HEK293 (cell line): Measurements from ENCODE around the gene MUSTN1.

Experiments
- CTCF ChIA-PET: fragments of 350-600 bp; formaldehyde crosslinking; extraction: SDS; loops from one replicate; lab custom pipeline; 2021; ENCODE audit warnings: antibody characterized with exemption; lab: Yijun Ruan, JAX
- POLR2A ChIA-PET: fragments of 300-600 bp; formaldehyde crosslinking; extraction: SDS; loops from one replicate; lab custom pipeline; 2020; ENCODE audit warnings: antibody characterized with exemption, inconsistent platforms; lab: Yijun Ruan, JAX
- H3K27ac ChIP-seq: fragments of 200-500 bp; sonication (Bioruptor generic); 2 replicates; pipeline ENCODE4 v1.5.1; 2014; ENCODE audit warnings: low read depth, low read length, control low read depth, inconsistent platforms; ENCODE audit errors: extremely low read depth
- H3K36me3 ChIP-seq, 2 experiments: fragments of 200-500 bp in 1 of 2; sonication (Bioruptor generic) in 1 of 2; 1 replicate in 1 of 2; 2 replicates in 1 of 2; pipeline ENCODE4 v1.5.1; 2014 to 2017; ENCODE audit warnings: inconsistent platforms in 2 of 2, low read length in 2 of 2; ENCODE audit not compliant: control insufficient read depth in 2 of 2, insufficient read depth in 1 of 2
- H3K4me1 ChIP-seq: fragments of 200-500 bp; sonication (Bioruptor generic); 2 replicates; pipeline ENCODE4 v1.5.1; 2014; ENCODE audit warnings: mild to moderate bottlenecking, low read length, inconsistent platforms; ENCODE audit not compliant: control insufficient read depth, insufficient read depth
- H3K4me3 ChIP-seq: 2 replicates; pipeline ENCODE4 v1.5.1; 2011; ENCODE audit warnings: low read depth, mild to moderate bottlenecking, control low read depth, low read length, moderate library complexity
- H3K9me3 ChIP-seq: fragments of 200-500 bp; sonication (Bioruptor generic); 2 replicates; pipeline ENCODE4 v1.5.1; 2014; ENCODE audit warnings: low read depth, low read length, inconsistent platforms; ENCODE audit not compliant: control insufficient read depth, insufficient read depth
- GLI2 ChIP-seq: fragments of 450-650 bp; formaldehyde crosslinking; IDR thresholded peaks from 2 replicates; pipeline ENCODE4; 2017; ENCODE audit warnings: missing biosample characterization, missing genetic modification characterization, low read depth, borderline replicate concordance
- GLI4 ChIP-seq: fragments of 450-650 bp; formaldehyde crosslinking; IDR thresholded peaks from 2 replicates; pipeline ENCODE4 v1.5.1; 2016; ENCODE audit warnings: missing biosample characterization, missing genetic modification characterization
- KLF17 ChIP-seq: fragments of 450-650 bp; formaldehyde crosslinking; IDR thresholded peaks from 2 replicates; pipeline ENCODE4 v1.5.1; 2016; ENCODE audit warnings: missing biosample characterization, missing genetic modification characterization
- KLF8 ChIP-seq: fragments of 450-650 bp; formaldehyde crosslinking; IDR thresholded peaks from 2 replicates; pipeline ENCODE4 v1.5.1; 2016; ENCODE audit warnings: missing biosample characterization, missing genetic modification characterization
- MYNN ChIP-seq: fragments of 450-650 bp; formaldehyde crosslinking; IDR thresholded peaks from 2 replicates; pipeline ENCODE4 v1.5.1; 2016; ENCODE audit warnings: missing biosample characterization, missing genetic modification characterization, borderline replicate concordance
- SP7 ChIP-seq: fragments of 450-650 bp; formaldehyde crosslinking; IDR thresholded peaks from 2 replicates; pipeline ENCODE4 v1.5.1; 2016; ENCODE audit warnings: missing biosample characterization, missing genetic modification characterization
- YY2 ChIP-seq: fragments of 450-650 bp; formaldehyde crosslinking; IDR thresholded peaks from 2 replicates; pipeline ENCODE4 v1.5.1; 2016; ENCODE audit warnings: missing biosample characterization, missing genetic modification characterization
- ZBTB44 ChIP-seq: fragments of 450-650 bp; IDR thresholded peaks from 2 replicates; pipeline ENCODE4 v1.5.1; 2018; ENCODE audit warnings: missing biosample characterization, mild to moderate bottlenecking, missing genetic modification characterization
- ZNF202 ChIP-seq: fragments of 450-650 bp; formaldehyde crosslinking; IDR thresholded peaks from 2 replicates; pipeline ENCODE4 v1.5.1; 2016; ENCODE audit warnings: missing biosample characterization, missing genetic modification characterization, borderline replicate concordance
- ZNF211 ChIP-seq: fragments of 450-650 bp; formaldehyde crosslinking; IDR thresholded peaks from 2 replicates; pipeline ENCODE4 v1.5.1; 2016; ENCODE audit warnings: low read depth, missing biosample characterization, missing genetic modification characterization
- ZNF214 ChIP-seq: fragments of 450-650 bp; formaldehyde crosslinking; IDR thresholded peaks from 2 replicates; pipeline ENCODE4 v1.5.1; 2017; ENCODE audit warnings: missing biosample characterization, mild to moderate bottlenecking, missing genetic modification characterization, borderline replicate concordance
- ZNF274 ChIP-seq, 2 experiments: fragments of 200-500 bp in 1 of 2; fragments of 450-650 bp in 1 of 2; sonication (Bioruptor generic) in 1 of 2; formaldehyde crosslinking in 1 of 2; IDR thresholded peaks; 2 replicates each; pipeline versions ENCODE4 v1.5.1 to v1.6.1; 2014 to 2016; ENCODE audit warnings: borderline replicate concordance in 1 of 2, inconsistent platforms in 1 of 2, low read length in 1 of 2, missing biosample characterization in 1 of 2, missing genetic modification characterization in 1 of 2
- ZNF302 ChIP-seq: fragments of 450-650 bp; formaldehyde crosslinking; IDR thresholded peaks from 2 replicates; pipeline ENCODE4 v1.5.1; 2016; ENCODE audit warnings: missing biosample characterization, missing genetic modification characterization, low read depth
- ZNF37A ChIP-seq: fragments of 450-650 bp; IDR thresholded peaks from 2 replicates; pipeline ENCODE4 v1.5.1; 2018; ENCODE audit warnings: missing biosample characterization, missing genetic modification characterization
- ZNF426 ChIP-seq: fragments of 450-650 bp; formaldehyde crosslinking; IDR thresholded peaks from 2 replicates; pipeline ENCODE4 v1.5.1; 2017; ENCODE audit warnings: missing biosample characterization, missing genetic modification characterization, mild to moderate bottlenecking, inconsistent platforms, moderate library complexity
- ZNF449 ChIP-seq: fragments of 450-650 bp; formaldehyde crosslinking; IDR thresholded peaks from 2 replicates; pipeline ENCODE4 v1.5.1; 2017; ENCODE audit warnings: missing biosample characterization, mild to moderate bottlenecking, missing genetic modification characterization, moderate library complexity
- ZNF518A ChIP-seq: fragments of 450-650 bp; formaldehyde crosslinking; conservative IDR thresholded peaks from 2 replicates; pipeline ENCODE4 v1.5.1; 2016; ENCODE audit warnings: low read depth, missing biosample characterization, missing genetic modification characterization
- ZNF596 ChIP-seq: fragments of 450-650 bp; IDR thresholded peaks from 2 replicates; pipeline ENCODE4 v1.5.0; 2018; ENCODE audit warnings: missing biosample characterization, mild to moderate bottlenecking, missing genetic modification characterization, moderate library complexity
- ZNF692 ChIP-seq: fragments of 450-650 bp; formaldehyde crosslinking; IDR thresholded peaks from 2 replicates; pipeline ENCODE4 v1.5.1; 2016; ENCODE audit warnings: missing biosample characterization, missing genetic modification characterization
- ZNF701 ChIP-seq: fragments of 450-650 bp; formaldehyde crosslinking; IDR thresholded peaks from 2 replicates; pipeline ENCODE4 v1.5.1; 2016; ENCODE audit warnings: missing biosample characterization, missing genetic modification characterization
- ZNF785 ChIP-seq: fragments of 450-650 bp; formaldehyde crosslinking; IDR thresholded peaks from 2 replicates; pipeline ENCODE4 v1.5.1; 2016; ENCODE audit warnings: missing biosample characterization, missing genetic modification characterization

The MUSTN1 gene

GRCh38 chr3:52870471-52870870 lies 35.7 kb upstream of the MUSTN1 start:
- Histone ChIP-seq H3K27ac (no peak overlapping the region), H3K4me3 (no peak overlapping the region), H3K4me1 (no peaks in the 10 kb centered on the region), H3K36me3 (no peaks in the 10 kb centered on the region), H3K9me3 (no peaks in the 10 kb centered on the region)
- POLR2A ChIA-PET: no interaction called here
- CTCF ChIA-PET: no interaction called here
- TF ChIP-seq ZNF426 (tag by site-specific recombination) (no peak), SP7 (tag by site-specific recombination) (no peak), ZNF518A (tag by site-specific recombination) (no peak)

- ChIA-PET POLR2A (no interaction called here), CTCF (no interaction called here)
- no peaks in the 10 kb centered on the region for H3K36me3 ChIP-seq
- H3K4me1 ChIP-seq: no peaks in the 10 kb centered on the region
- no peaks in the 10 kb centered on the region for H3K9me3 ChIP-seq
- TF ChIP-seq ZNF211 (no peak), ZNF37A (tag by site-specific recombination) (no peak)
- no peak overlapping the region for H3K4me3 ChIP-seq
- no peak overlapping the region for H3K27ac ChIP-seq
These were observed 31.6 kb upstream of the MUSTN1 start for GRCh38 chr3:52866427-52866826.

GRCh38 chr3:52865994-52866393 lies 31.2 kb upstream of the MUSTN1 start:
- Histone ChIP-seq H3K27ac (no peak overlapping the region), H3K4me1 (no peaks in the 10 kb centered on the region), H3K4me3 (no peak overlapping the region), H3K9me3 (no peaks in the 10 kb centered on the region), H3K36me3 (no peaks in the 10 kb centered on the region)
- POLR2A ChIA-PET: no interaction called here
- TF ChIP-seq KLF8 (tag by site-specific recombination) (no peak), MYNN (tag by site-specific recombination) (no peak), ZNF214 (tag by site-specific recombination) (no peak), GLI4 (no peak), ZNF692 (tag by site-specific recombination) (no peak), ZNF449 (tag by site-specific recombination) (no peak), ZNF202 (tag by site-specific recombination) (no peak), GLI2 (no peak), KLF17 (tag by site-specific recombination) (no peak), ZNF302 (tag by site-specific recombination) (no peak), ZNF274 (IDR thresholded peaks at IDR 0.05; ENCODE audit: low read length) (no peak), ZNF274 (tag by site-specific recombination; IDR thresholded peaks at IDR 0.05; ENCODE audit: borderline replicate concordance) (no peak), ZNF37A (tag by site-specific recombination) (no peak), ZNF785 (no peak), ZBTB44 (tag by site-specific recombination) (no peak), ZNF701 (tag by site-specific recombination) (no peak), ZNF596 (no peak), YY2 (tag by site-specific recombination) (no peak)
- CTCF ChIA-PET: no interaction called here
